K562 (cell line): ENCODE data around the gene LY6G6F. TPM values are rescaled to one million over a fixed set of nuclear protein-coding genes. Genes with fewer than 3 reads are reported as not detected.

Source experiments
- FOS ChIP-seq: IDR thresholded peaks from 3 replicates; pipeline ENCODE4 v1.6.1; 2011; ENCODE audit not compliant: insufficient read length; ENCODE audit errors: extremely low read depth
- POLR2AphosphoS5 ChIP-seq: IDR thresholded peaks from 2 replicates; pipeline ENCODE4 v1.6.1; 2011; ENCODE audit warnings: mild to moderate bottlenecking, low read depth, low read length, moderate library complexity; ENCODE audit not compliant: control insufficient read depth, insufficient read depth
- RNF219 ChIP-seq: fragments of 250-450 bp; sonication (Bioruptor Pico); IDR thresholded peaks from 2 replicates; pipeline ENCODE4 v1.5.0; 2022; ENCODE audit warnings: mild to moderate bottlenecking
- ZBTB40 ChIP-seq, 2 experiments: fragments of 450-650 bp in 1 of 2; sonication (generic) in 1 of 2; formaldehyde crosslinking in 1 of 2; IDR thresholded peaks; 2 replicates each; pipeline versions ENCODE4 v1.7.1 to v1.9.0; 2016 to 2022; ENCODE audit warnings: inconsistent platforms in 1 of 2, mild to moderate bottlenecking in 1 of 2, missing genetic modification reagents in 1 of 2
- ZC3H11A ChIP-seq: IDR thresholded peaks from 2 replicates; pipeline ENCODE4 v1.6.1; 2012; ENCODE audit warnings: low read depth, low read length, improper control_type of control experiment
- ZC3H8 ChIP-seq: fragments of 450-650 bp; IDR thresholded peaks from 2 replicates; pipeline ENCODE4 v1.6.1; 2017
- ZNF589 ChIP-seq: fragments of 200-800 bp; sonication (Bioruptor generic); IDR thresholded peaks from 2 replicates; pipeline ENCODE4 v1.6.1; 2016; ENCODE audit warnings: low read depth, missing genetic modification characterization, missing compliant biosample characterization
- polyA plus RNA-seq, 8 experiments: library from polyadenylated mRNA; depleted of rRNA in 4 of 8; stranded (reverse) in 5 of 8; unstranded in 3 of 8; fragments of >200 nt; fragmentation: Nextera tagmentation in 2 of 8; fragmentation: Illumina TruSeq in 1 of 8; extraction: Ambion mirVana in 2 of 8; extraction: Trizol in 1 of 8; gene quantifications; 2 replicates each; pipeline versions ENCODE4 v1.2.1 to v1.2.3, GENCODE V29; 2011 to 2014; ENCODE audit warnings: inconsistent platforms in 1 of 8, missing spikeins in 1 of 8
- total RNA-seq, 7 experiments: library from RNA; depleted of rRNA in 6 of 7; stranded (reverse); fragments of >200 nt in 6 of 7; fragmentation: Illumina TruSeq in 2 of 7; extraction: Trizol in 2 of 7; gene quantifications; 2 replicates each; pipeline versions ENCODE4 v1.2.1 to v1.2.3, GENCODE V29; 2011 to 2021; ENCODE audit warnings: low replicate concordance in 1 of 7

Gene LY6G6F
- total and polyA plus RNA-seq, 9 of the 15 experiments (the other 6 are each of a cell fraction or from before 2014, with no cell fraction given) = 0.14 to 0.50 (median 0.28) TPM; not detected in 2

GRCh38 chr6:31717499-31718222 is 11.0 kb downstream of the LY6G6F start (continued):
- TF ChIP-seq ZC3H8 = no peak
- no peak for TF ChIP-seq ZC3H11A
- TF ChIP-seq ZBTB40 (IDR thresholded peaks at IDR 0.05) = peak; percentile 33; the same call in 1 of the 2 replicates
- TF ChIP-seq ZBTB40 (CRISPR knock-in tag; IDR thresholded peaks at IDR 0.05) = no peak
- 0 out of 2 replicates have a peak, but pooled peaks have one; percentile 18 for TF ChIP-seq POLR2AphosphoS5
- TF ChIP-seq FOS = no peak
- TF ChIP-seq ZNF589 (CRISPR knock-in tag) = no peak
- 0 out of 2 replicates have a peak, but pooled peaks have one; percentile 24 for TF ChIP-seq RNF219
